Hepatocyte (in vitro differentiated cells): ENCODE measurements around the gene B4GALT7. TPM values are rescaled to one million over a fixed set of nuclear protein-coding genes. Genes with fewer than 3 reads are reported as not detected.

ENCODE experiments used
- DNase-seq: peaks from one replicate; pipeline ENCODE4 v3.0.0-alpha.2; 2016; ENCODE audit warnings: low spot score
- H2AFZ ChIP-seq: fragments of 200-600 bp; sonication (generic); 2 replicates; pipeline ENCODE4 v1.6.0; 2016; ENCODE audit warnings: antibody characterized with exemption, mild to moderate bottlenecking
- H3K27ac ChIP-seq: fragments of 200-600 bp; sonication (generic); 2 replicates; pipeline ENCODE4 v1.5.1; 2016; ENCODE audit warnings: mild to moderate bottlenecking
- H3K27me3 ChIP-seq: fragments of 200-600 bp; sonication (generic); 2 replicates; pipeline ENCODE4 v1.6.1; 2016
- H3K36me3 ChIP-seq: fragments of 200-600 bp; sonication (generic); replicated peaks from 2 replicates; pipeline ENCODE4 v1.5.1; 2016; ENCODE audit warnings: low read depth; ENCODE audit not compliant: insufficient read depth
- H3K4me1 ChIP-seq: fragments of 200-600 bp; sonication (generic); 2 replicates; pipeline ENCODE4 v1.5.1; 2016; ENCODE audit warnings: mild to moderate bottlenecking, moderate library complexity; ENCODE audit not compliant: insufficient read depth
- H3K4me2 ChIP-seq: fragments of 200-600 bp; sonication (generic); 2 replicates; pipeline ENCODE4 v1.6.0; 2016
- H3K4me3 ChIP-seq: fragments of 200-600 bp; sonication (generic); 2 replicates; pipeline ENCODE4 v1.5.1; 2016; ENCODE audit warnings: mild to moderate bottlenecking
- H3K79me2 ChIP-seq: fragments of 200-600 bp; sonication (generic); 2 replicates; pipeline ENCODE4 v1.6.0; 2017; ENCODE audit warnings: mild to moderate bottlenecking
- H3K9me2 ChIP-seq: fragments of 200-600 bp; sonication (generic); replicated peaks from 2 replicates; pipeline ENCODE4 v1.6.0; 2017; ENCODE audit warnings: mild to moderate bottlenecking; ENCODE audit not compliant: insufficient read depth
- H3K9me3 ChIP-seq: fragments of 200-600 bp; sonication (generic); 2 replicates; pipeline ENCODE4 v1.5.1; 2016; ENCODE audit warnings: low read depth, mild to moderate bottlenecking
- H4K20me1 ChIP-seq: fragments of 200-600 bp; sonication (generic); 2 replicates; pipeline ENCODE4 v1.6.0; 2016; ENCODE audit warnings: mild to moderate bottlenecking; ENCODE audit not compliant: insufficient read depth, poor library complexity, severe bottlenecking
- EZH2 ChIP-seq: fragments of 200-600 bp; sonication (generic); IDR thresholded peaks from 2 replicates; pipeline ENCODE4 v1.6.1; 2016; ENCODE audit warnings: antibody characterized with exemption, mild to moderate bottlenecking, borderline replicate concordance
- EZH2phosphoT487 ChIP-seq: fragments of 200-600 bp; sonication (generic); IDR thresholded peaks from one replicate; pipeline ENCODE4 v1.6.1; 2018; ENCODE audit warnings: antibody characterized with exemption, mild to moderate bottlenecking, low read depth, moderate library complexity; ENCODE audit not compliant: unreplicated experiment, severe bottlenecking
- WGBS: methylation state at CpG from one replicate; pipeline ENCODE4 v1.1.6; 2016; ENCODE audit warnings: low lambda C conversion rate; ENCODE audit errors: missing lambda C conversion rate; 5-methylcytosine and 5-hydroxymethylcytosine counted together
- polyA plus RNA-seq: library from polyadenylated mRNA; unstranded; fragments of >200 nt; fragmentation: Nextera tagmentation; extraction: Ambion mirVana; gene quantifications from 2 replicates; pipeline ENCODE4 v1.2.1, GENCODE V29; 2016
- total RNA-seq: library from RNA; depleted of rRNA; stranded (reverse); fragments of >200 nt; gene quantifications from 2 replicates; pipeline ENCODE4 v1.2.3, GENCODE V29; 2014
- TF ChIP-seq, protein P1 (sequence below): fragments of 200-600 bp; sonication (generic); IDR thresholded peaks from 2 replicates; pipeline ENCODE4 v1.5.1; 2016; ENCODE audit warnings: antibody characterized with exemption, mild to moderate bottlenecking; ENCODE audit not compliant: poor library complexity

B4GALT7 gene
- total and polyA plus RNA-seq, 2 experiments from 2014 or later = 28.5 to 60.7 TPM

DNA sequence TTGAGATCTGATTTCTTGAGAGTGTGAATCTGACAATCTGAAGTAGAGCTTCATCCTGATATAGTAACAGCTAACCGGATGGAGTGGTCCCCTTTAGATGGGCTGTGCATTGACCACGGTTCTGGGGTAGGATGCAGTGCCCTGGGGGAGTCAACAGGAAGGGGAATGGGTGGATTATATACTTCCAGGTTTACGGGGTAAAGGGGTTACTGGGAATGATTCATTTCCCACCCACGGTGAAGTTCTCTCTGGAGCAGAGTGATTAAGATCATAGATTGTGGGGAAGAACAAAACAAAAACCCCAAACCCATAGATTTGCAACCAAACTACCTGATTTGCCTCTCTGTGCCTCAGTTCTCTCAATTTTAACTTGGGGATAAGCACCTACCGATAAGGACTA is 1.5 kb upstream of the B4GALT7 start:
- Histone ChIP-seq H2AFZ (no peak overlapping the region), H3K36me3 (no peaks in the 10 kb centered on the region), H3K4me3 (no peak overlapping the region), H3K9me3 (no peaks in the 10 kb centered on the region), H4K20me1 (no peaks in the 10 kb centered on the region), H3K79me2 (peaks cover 25% of the 10 kb centered on the region), H3K4me1 (peaks cover 9% of the 10 kb centered on the region), H3K4me2 (peak overlapping the region; percentile 100), H3K27ac (no peak overlapping the region), H3K9me2 (no peaks in the 10 kb centered on the region), H3K27me3 (no peaks in the 10 kb centered on the region)
- DNase-seq = no peak
- TF ChIP-seq, protein P1, sequence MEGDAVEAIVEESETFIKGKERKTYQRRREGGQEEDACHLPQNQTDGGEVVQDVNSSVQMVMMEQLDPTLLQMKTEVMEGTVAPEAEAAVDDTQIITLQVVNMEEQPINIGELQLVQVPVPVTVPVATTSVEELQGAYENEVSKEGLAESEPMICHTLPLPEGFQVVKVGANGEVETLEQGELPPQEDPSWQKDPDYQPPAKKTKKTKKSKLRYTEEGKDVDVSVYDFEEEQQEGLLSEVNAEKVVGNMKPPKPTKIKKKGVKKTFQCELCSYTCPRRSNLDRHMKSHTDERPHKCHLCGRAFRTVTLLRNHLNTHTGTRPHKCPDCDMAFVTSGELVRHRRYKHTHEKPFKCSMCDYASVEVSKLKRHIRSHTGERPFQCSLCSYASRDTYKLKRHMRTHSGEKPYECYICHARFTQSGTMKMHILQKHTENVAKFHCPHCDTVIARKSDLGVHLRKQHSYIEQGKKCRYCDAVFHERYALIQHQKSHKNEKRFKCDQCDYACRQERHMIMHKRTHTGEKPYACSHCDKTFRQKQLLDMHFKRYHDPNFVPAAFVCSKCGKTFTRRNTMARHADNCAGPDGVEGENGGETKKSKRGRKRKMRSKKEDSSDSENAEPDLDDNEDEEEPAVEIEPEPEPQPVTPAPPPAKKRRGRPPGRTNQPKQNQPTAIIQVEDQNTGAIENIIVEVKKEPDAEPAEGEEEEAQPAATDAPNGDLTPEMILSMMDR = no peak
- TF ChIP-seq EZH2phosphoT487 (no peak), EZH2 (no peak)
- 54% methylated on average over 5 of the region's 5 CpGs for WGBS

DNA sequence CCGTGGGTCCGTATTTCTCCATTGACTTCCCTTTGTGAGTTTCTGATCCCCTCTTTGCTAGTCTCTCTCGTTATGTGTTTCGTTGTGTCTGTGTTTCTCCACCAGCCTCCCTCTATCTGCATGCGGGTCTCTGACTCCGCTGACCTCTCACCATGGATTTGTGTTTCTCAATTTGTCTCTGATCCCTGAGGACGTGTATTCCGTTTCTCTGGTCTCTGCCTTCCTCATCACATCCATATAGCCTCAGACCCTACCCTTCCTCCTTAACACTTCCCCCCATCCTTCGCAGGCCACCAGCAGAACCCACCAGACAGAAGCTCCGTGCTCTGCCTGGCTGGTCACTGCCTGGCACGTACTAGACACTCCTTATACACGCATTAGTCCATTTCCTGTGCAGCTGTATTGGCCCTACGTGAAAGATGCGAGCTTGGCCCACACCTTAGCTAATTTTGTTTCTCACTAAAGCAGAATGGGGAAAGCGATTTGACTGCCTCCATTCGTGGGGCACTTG is 631 bp downstream of the B4GALT7 start:
- 13% methylated on average over 16 of the region's 16 CpGs for WGBS
- H3K4me3 ChIP-seq = peak overlapping the region; percentile 96
- H3K9me2 ChIP-seq = no peaks in the 10 kb centered on the region
- peaks cover 9% of the 10 kb centered on the region for H3K4me1 ChIP-seq
- peak overlapping the region; percentile 98 for H3K27ac ChIP-seq
- no peak for TF ChIP-seq EZH2phosphoT487
- TF ChIP-seq EZH2 = no peak
- TF ChIP-seq, protein P1 = no peak
- H3K79me2 ChIP-seq = peaks cover 21% of the 10 kb centered on the region
- DNase-seq = no peak
- peak overlapping the region; percentile 100 for H3K4me2 ChIP-seq
- H4K20me1 ChIP-seq = no peaks in the 10 kb centered on the region
- peak overlapping the region; percentile 93 for H2AFZ ChIP-seq
- H3K9me3 ChIP-seq = no peaks in the 10 kb centered on the region
- H3K36me3 ChIP-seq = no peaks in the 10 kb centered on the region
- no peaks in the 10 kb centered on the region for H3K27me3 ChIP-seq

DNA sequence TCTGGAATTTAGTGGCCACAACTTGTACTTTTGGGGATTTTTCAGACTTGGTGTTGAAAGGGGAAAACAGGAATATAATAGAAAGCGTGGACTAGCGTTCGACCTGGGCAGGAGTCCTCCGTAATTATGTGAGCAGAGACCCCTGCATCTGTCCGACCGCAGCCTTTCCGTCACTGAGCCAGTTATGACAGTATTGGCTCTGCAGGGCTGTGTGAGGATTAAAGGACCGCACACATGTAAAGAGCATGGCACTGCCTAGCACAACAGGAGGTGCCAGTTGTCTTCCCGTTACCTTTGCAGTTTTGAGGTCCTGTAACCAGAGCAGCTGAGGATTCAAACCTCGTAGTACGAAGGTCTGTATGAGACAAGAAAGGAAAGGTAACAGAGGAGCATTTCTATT is 1.2 kb downstream of the B4GALT7 start:
- DNase-seq = no peak
- peaks cover 9% of the 10 kb centered on the region for H3K4me1 ChIP-seq
- H3K9me3 ChIP-seq = no peaks in the 10 kb centered on the region

More for the DNA sequence above, 1.2 kb downstream of the B4GALT7 start:
- TF ChIP-seq EZH2 (no peak), EZH2phosphoT487 (no peak)
- TF ChIP-seq, protein P1 = no peak
- Histone ChIP-seq H3K4me2 (peak overlapping the region; percentile 100), H3K27me3 (no peaks in the 10 kb centered on the region), H3K27ac (peak overlapping the region; percentile 98), H3K36me3 (no peaks in the 10 kb centered on the region), H3K9me2 (no peaks in the 10 kb centered on the region), H3K79me2 (peaks cover 21% of the 10 kb centered on the region), H4K20me1 (no peaks in the 10 kb centered on the region), H2AFZ (no peak overlapping the region), H3K4me3 (peak overlapping the region; percentile 96)
- WGBS = 90% methylated on average over 11 of the region's 11 CpGs
